ENCODE measurements around the gene ALG12. TPM values are rescaled to one million over a fixed set of nuclear protein-coding genes. Genes with fewer than 3 reads are reported as not detected.
"Not testable (repeated sequence)": the region's sequence is repeated elsewhere in the genome, so short reads cannot be mapped to it uniquely, and the experiment has no call there.

ALG12 gene
- total RNA-seq, 4 donors from 2014 or later, result 17.3 to 25.5 (median 22.1) TPM

DNA sequence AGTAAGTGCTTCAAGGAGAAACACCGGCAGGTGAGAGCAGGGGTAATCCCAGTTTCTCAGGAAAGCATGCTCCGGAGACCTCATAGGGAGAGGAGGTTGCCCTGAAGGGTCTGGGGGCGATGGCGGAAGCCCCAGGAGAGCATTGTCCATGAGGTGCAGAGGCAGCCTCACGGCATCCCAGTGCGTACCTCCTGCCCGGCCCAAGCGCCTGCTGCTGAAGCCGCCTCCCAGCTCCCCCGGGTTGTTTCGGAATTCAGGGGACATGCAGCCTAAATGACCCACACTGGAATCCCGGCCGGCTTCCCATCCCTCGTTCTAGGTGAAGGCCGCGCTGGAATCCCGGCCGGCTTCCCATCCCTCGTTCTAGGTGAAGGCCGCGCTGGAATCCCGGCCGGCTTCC, 61.9 kb downstream of the ALG12 start:
- Histone ChIP-seq H3K27me3 (no peaks in the 10 kb centered on the region), H3K27ac (no peak overlapping the region), H3K4me3 (no peak overlapping the region), H3K4me1 (peaks cover 6 to 21% (median 11%) of the 10 kb centered on the region in 4 donors), H3K36me3 (no peaks in the 10 kb centered on the region), H3K9me3 (no peaks in the 10 kb centered on the region)
- DNase-seq, result peak in 1 of 3 donors; percentile 28
- TF ChIP-seq POLR2A (IDR thresholded peaks at IDR 0.05), result no peak
- TF ChIP-seq, protein P1, sequence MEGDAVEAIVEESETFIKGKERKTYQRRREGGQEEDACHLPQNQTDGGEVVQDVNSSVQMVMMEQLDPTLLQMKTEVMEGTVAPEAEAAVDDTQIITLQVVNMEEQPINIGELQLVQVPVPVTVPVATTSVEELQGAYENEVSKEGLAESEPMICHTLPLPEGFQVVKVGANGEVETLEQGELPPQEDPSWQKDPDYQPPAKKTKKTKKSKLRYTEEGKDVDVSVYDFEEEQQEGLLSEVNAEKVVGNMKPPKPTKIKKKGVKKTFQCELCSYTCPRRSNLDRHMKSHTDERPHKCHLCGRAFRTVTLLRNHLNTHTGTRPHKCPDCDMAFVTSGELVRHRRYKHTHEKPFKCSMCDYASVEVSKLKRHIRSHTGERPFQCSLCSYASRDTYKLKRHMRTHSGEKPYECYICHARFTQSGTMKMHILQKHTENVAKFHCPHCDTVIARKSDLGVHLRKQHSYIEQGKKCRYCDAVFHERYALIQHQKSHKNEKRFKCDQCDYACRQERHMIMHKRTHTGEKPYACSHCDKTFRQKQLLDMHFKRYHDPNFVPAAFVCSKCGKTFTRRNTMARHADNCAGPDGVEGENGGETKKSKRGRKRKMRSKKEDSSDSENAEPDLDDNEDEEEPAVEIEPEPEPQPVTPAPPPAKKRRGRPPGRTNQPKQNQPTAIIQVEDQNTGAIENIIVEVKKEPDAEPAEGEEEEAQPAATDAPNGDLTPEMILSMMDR (IDR thresholded peaks at IDR 0.05), result no peak

DNA sequence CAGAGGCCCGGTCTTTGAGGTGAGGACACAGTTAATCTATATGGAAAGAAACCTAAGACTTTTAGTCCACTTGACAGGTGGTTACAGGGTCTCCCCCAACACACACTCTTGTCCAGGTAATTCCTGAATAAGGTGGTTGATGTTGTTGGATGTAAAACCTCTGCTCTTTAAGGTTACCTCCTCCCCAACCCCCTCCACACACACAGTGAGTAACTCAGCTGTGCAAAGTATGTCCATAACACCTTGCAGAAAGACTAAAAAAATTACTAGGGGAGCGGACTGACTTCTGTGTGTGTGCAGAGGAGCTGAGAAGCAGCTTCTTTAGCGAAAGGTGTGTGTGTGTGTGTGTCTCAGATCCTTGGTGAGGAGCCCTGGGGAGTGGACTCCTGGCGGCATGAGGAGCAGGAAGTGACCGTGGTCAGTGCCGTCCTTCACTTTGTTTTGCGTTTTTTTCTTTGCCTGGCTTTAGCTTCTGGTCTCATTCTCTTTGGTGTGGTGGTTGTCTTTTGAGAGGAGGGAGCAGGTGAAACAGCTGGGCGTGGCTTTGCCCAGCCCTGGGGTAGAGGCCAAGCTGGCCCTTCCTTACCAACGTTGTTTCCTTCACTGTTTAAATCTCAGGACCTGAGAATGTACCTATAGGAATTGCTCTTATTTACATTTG, 62.9 kb downstream of the ALG12 start:
- peaks cover 6 to 21% (median 11%) of the 10 kb centered on the region in 4 donors for H3K4me1 ChIP-seq
- no peaks in the 10 kb centered on the region for H3K36me3 ChIP-seq
- peak overlapping the region in 3 of 4 donors; percentile 66 to 88 (median 76) for H3K4me3 ChIP-seq
- H3K9me3 ChIP-seq, result no peaks in the 10 kb centered on the region
- H3K27ac ChIP-seq, result peak overlapping the region in 3 of 4 donors; percentile 67 to 89 (median 72)
- DNase-seq, result peak in 2 of 3 donors; percentile 50
- H3K27me3 ChIP-seq, result peaks cover 0 to under 1% of the 10 kb centered on the region in 2 donors
- no peak for TF ChIP-seq POLR2A (IDR thresholded peaks at IDR 0.05)
- TF ChIP-seq, protein P1 (IDR thresholded peaks at IDR 0.05), result no peak

DNA sequence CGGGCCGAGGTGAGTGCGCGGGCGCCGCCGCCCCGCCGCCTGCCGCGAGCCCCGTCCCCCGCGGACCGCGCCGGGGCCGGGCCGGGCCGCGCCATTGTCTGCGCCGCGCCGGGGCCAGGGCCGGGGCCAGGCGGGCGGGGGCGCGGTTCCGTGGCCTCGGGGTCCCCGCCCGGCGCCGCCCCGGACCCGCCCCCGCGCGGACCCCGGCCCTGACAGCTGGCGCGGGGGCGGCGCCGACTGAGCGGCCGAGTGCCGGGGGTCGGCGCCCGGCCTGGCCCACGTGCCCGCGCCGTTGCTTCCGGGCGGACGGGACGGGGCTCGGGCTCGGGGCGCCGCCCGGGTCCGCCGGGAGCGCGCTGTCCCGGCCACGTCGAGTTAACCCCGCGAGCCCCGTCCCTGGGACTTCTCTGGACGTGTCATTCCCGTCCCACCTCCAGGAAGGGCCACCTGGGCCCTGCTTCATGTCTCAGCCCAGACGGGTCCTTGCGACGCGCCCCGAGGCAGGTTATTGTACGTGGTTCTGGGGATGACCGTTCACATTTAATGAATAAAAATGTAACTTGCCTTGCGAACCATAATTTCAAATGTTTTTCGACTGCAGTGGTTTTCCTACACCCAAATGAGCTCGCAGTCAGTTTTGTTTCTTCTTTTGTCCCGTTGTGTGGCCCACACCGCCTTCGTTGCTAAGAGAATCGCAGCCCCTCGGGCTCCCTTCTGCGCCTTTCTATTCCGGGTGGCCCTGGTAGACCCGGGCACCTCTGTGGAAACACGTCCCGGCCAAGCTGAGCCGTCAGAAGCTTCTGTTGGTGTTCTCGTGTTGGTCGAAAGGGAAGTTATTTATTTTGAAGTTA, 64.0 kb downstream of the ALG12 start:
- peak in 2 of 3 donors; percentile 67 for DNase-seq
- H3K9me3 ChIP-seq, result no peaks in the 10 kb centered on the region
- peak overlapping the region; percentile 67 to 89 (median 72) for H3K27ac ChIP-seq
- H3K4me3 ChIP-seq, result peak overlapping the region; percentile 66 to 88 (median 74)
- H3K36me3 ChIP-seq, result no peaks in the 10 kb centered on the region
- TF ChIP-seq, protein P1 (IDR thresholded peaks at IDR 0.05), result no peak
- no peak for TF ChIP-seq POLR2A (IDR thresholded peaks at IDR 0.05)
- H3K27me3 ChIP-seq, result peaks cover 0 to 13% of the 10 kb centered on the region in 2 donors
- peaks cover 6 to 29% (median 17%) of the 10 kb centered on the region in 4 donors for H3K4me1 ChIP-seq

DNA sequence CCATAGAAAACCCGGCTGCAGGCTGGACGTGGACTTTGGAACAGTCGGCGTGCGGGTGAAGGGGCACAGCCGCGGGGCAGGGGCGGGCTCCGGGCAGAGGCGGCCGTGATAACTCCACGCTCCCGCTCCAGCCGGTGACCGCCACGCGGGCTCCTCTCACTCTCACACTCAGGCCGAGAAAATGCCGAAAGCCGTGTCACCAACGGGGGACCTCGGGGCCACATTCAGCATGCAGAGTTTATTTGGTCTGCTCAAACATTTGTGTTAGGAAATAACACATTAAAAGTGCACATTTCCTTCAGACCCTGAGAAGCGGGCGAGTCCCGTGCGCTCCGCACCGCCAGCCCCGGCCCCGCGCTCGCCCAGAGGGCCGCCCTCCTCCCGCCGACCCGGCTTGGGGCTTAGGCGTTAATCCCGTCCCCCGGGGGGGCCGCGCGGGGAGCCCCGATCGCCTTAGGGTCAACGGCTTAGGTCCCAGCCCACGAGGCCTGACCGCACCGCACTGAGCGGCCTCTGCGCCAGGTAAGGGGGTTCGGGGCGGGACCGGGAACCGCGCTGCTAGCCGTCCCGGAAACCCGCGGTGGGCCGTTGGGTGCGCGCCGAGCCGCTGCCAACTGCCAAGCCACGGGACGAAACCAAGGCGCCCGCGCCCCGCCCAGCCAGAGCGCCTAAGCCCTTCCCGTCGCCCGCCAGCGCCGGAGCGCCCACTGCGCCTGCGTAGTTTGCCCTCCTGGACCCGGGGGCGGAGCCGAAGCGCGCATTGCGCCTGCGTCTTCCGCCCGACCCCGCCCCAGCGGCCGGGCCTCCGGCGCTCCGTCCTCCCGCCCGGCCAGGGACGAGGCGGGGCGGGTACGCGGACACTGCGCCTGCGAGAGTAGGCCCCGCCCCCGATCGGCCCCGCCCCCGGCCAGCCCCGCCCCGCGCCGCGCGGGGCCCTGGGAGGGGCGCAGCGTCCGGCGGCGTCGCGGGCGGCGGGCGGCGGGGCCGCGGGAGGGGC, 65.0 kb downstream of the ALG12 start, which contains the start of gene ZBED4:
ZBED4 (plus strand) TSS at position 947 of the 997 bp plus-strand sequence. CDS start 29,819 bp downstream, outside the sequence.
- Histone ChIP-seq H3K9me3 (no peaks in the 10 kb centered on the region), H3K4me1 (peaks cover 6 to 39% (median 26%) of the 10 kb centered on the region in 4 donors), H3K27me3 (peaks cover 0 to 23% of the 10 kb centered on the region in 2 donors), H3K27ac (peak within 1 kb of the TSS; percentile 92 to 99 (median 95)), H3K36me3 (no peaks in the 10 kb centered on the region), H3K4me3 (peak within 1 kb of the TSS; percentile 77 to 88 (median 81))
- DNase-seq, result peak; percentile 95 to 99 (median 99)
- TF ChIP-seq, protein P1 (IDR thresholded peaks at IDR 0.05), result no peak
- peak; percentile 82 to 90 for TF ChIP-seq POLR2A (IDR thresholded peaks at IDR 0.05)

DNA sequence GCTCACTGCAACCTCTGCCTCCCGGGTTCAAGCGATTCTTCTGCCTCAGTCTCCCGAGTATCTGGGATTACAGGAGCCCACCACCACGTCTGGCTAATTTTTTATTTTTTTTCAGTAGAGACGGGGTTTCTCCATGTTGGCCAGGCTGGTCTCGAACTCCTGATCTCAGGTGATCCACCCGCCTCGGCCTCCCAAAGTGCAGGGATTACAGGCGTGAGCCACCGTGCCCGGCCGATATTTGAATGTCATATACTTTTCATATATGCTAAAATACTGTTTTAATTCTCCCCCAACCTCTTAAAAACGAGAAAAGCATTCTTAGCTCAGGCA, 65.7 kb downstream of the ALG12 start:
- H3K36me3 ChIP-seq, H3K9me3 ChIP-seq, DNase-seq: not testable (repeated sequence)
- H3K27ac ChIP-seq, result peak overlapping the region; percentile 92 to 99 (median 95)
- peaks cover 0 to 27% of the 10 kb centered on the region in 2 donors for H3K27me3 ChIP-seq
- peaks cover 6 to 42% (median 26%) of the 10 kb centered on the region in 4 donors for H3K4me1 ChIP-seq
- peak overlapping the region; percentile 68 to 84 (median 78) for H3K4me3 ChIP-seq

Measured in Peyer's patch (tissue), 4 donors.